Endothelial cell (in vitro differentiated cells): ENCODE measurements around the gene IL1RAPL1. TPM values are rescaled to one million over a fixed set of nuclear protein-coding genes. Genes with fewer than 3 reads are reported as not detected.

ENCODE experiments used
- DNase-seq: peaks from one replicate; pipeline ENCODE4 v3.0.0; 2021; ENCODE audit warnings: low spot score
- H3K27ac Mint-ChIP-seq: one replicate; pipeline ENCODE4 v1.8.0; 2021; ENCODE audit warnings: mixed read lengths, inconsistent platforms; ENCODE audit not compliant: unreplicated experiment
- H3K27me3 Mint-ChIP-seq: one replicate; pipeline ENCODE4 v1.8.0; 2021; ENCODE audit warnings: mild to moderate bottlenecking, moderate library complexity, mixed read lengths, inconsistent platforms; ENCODE audit not compliant: unreplicated experiment
- H3K36me3 Mint-ChIP-seq: one replicate; pipeline ENCODE4 v1.8.0; 2021; ENCODE audit warnings: mild to moderate bottlenecking, low read depth, mixed read lengths, inconsistent platforms; ENCODE audit not compliant: unreplicated experiment
- H3K4me1 Mint-ChIP-seq: one replicate; pipeline ENCODE4 v1.8.0; 2021; ENCODE audit warnings: mild to moderate bottlenecking, mixed read lengths, inconsistent platforms; ENCODE audit not compliant: unreplicated experiment
- H3K4me3 Mint-ChIP-seq: one replicate; pipeline ENCODE4 v1.8.0; 2021; ENCODE audit warnings: mild to moderate bottlenecking, mixed read lengths, inconsistent platforms; ENCODE audit not compliant: unreplicated experiment
- H3K9me3 Mint-ChIP-seq: one replicate; pipeline ENCODE4 v1.8.0; 2021; ENCODE audit warnings: mixed read lengths, inconsistent platforms; ENCODE audit not compliant: unreplicated experiment
- CTCF ChIP-seq: fragments of 200-600 bp; sonication (generic); IDR thresholded peaks from one replicate; pipeline ENCODE4 v1.5.0; 2021; ENCODE audit warnings: antibody characterized with exemption; ENCODE audit not compliant: unreplicated experiment
- total RNA-seq: library from RNA; stranded (reverse); fragmentation: NEBNext Ultra II Directional; extraction: Animal tissue kit (Norgen Biotek cat#: 25700); gene quantifications from one replicate; pipeline ENCODE4 v1.2.1, GENCODE V29; 2021; ENCODE audit not compliant: unreplicated experiment

Gene IL1RAPL1
- total RNA-seq, 1 donor from 2014 or later = 0.18 TPM

- no peaks in the 10 kb centered on the region for H3K36me3 Mint-ChIP-seq
- H3K4me1 Mint-ChIP-seq = no peaks in the 10 kb centered on the region
- no peak for TF ChIP-seq CTCF
- no peak for DNase-seq
- no peaks in the 10 kb centered on the region for H3K27me3 Mint-ChIP-seq
- H3K27ac Mint-ChIP-seq = no peak overlapping the region
- no peaks in the 10 kb centered on the region for H3K9me3 Mint-ChIP-seq
- no peak overlapping the region for H3K4me3 Mint-ChIP-seq
Measured at GRCh38 chrX:29869837-29870236, 1282.6 kb downstream of the IL1RAPL1 start.

GRCh38 chrX:29870608-29871007, 1283.4 kb downstream of the IL1RAPL1 start:
- Mint-ChIP-seq H3K9me3 (no peaks in the 10 kb centered on the region), H3K27ac (no peak overlapping the region), H3K27me3 (no peaks in the 10 kb centered on the region), H3K4me1 (no peaks in the 10 kb centered on the region), H3K4me3 (no peak overlapping the region), H3K36me3 (no peaks in the 10 kb centered on the region)
- TF ChIP-seq CTCF = no peak
- no peak for DNase-seq

- no peaks in the 10 kb centered on the region for H3K36me3 Mint-ChIP-seq
- TF ChIP-seq CTCF = no peak
- no peaks in the 10 kb centered on the region for H3K4me1 Mint-ChIP-seq
- H3K27me3 Mint-ChIP-seq = no peaks in the 10 kb centered on the region
- H3K4me3 Mint-ChIP-seq = no peak overlapping the region
- no peaks in the 10 kb centered on the region for H3K9me3 Mint-ChIP-seq
- no peak overlapping the region for H3K27ac Mint-ChIP-seq
- DNase-seq = no peak
Measured at GRCh38 chrX:29872831-29873230, 1285.6 kb downstream of the IL1RAPL1 start.

- TF ChIP-seq CTCF = no peak
- no peaks in the 10 kb centered on the region for H3K9me3 Mint-ChIP-seq
- no peak overlapping the region for H3K4me3 Mint-ChIP-seq
- H3K27me3 Mint-ChIP-seq = no peaks in the 10 kb centered on the region
- H3K27ac Mint-ChIP-seq = no peak overlapping the region
- no peaks in the 10 kb centered on the region for H3K36me3 Mint-ChIP-seq
- no peak for DNase-seq
- H3K4me1 Mint-ChIP-seq = no peaks in the 10 kb centered on the region
Measured at GRCh38 chrX:29876733-29877132, 1289.5 kb downstream of the IL1RAPL1 start.

GRCh38 chrX:29880977-29881376, 1293.7 kb downstream of the IL1RAPL1 start:
- no peaks in the 10 kb centered on the region for H3K9me3 Mint-ChIP-seq
- no peak for DNase-seq
- H3K4me1 Mint-ChIP-seq = no peaks in the 10 kb centered on the region
- H3K27ac Mint-ChIP-seq = no peak overlapping the region
- H3K4me3 Mint-ChIP-seq = no peak overlapping the region
- peaks cover 2% of the 10 kb centered on the region for H3K27me3 Mint-ChIP-seq
- H3K36me3 Mint-ChIP-seq = no peaks in the 10 kb centered on the region
- no peak for TF ChIP-seq CTCF
